HK-2 (cell line): ENCODE data around the gene RLN3.
A peak's percentile ranks its signal among the peaks of the same experiment; 100 is the strongest.

Source experiments
- DNase-seq: peaks from one replicate; pipeline ENCODE4 v3.0.0-alpha.2; 2018; ENCODE audit not compliant: unreplicated experiment

Gene RLN3

DNA sequence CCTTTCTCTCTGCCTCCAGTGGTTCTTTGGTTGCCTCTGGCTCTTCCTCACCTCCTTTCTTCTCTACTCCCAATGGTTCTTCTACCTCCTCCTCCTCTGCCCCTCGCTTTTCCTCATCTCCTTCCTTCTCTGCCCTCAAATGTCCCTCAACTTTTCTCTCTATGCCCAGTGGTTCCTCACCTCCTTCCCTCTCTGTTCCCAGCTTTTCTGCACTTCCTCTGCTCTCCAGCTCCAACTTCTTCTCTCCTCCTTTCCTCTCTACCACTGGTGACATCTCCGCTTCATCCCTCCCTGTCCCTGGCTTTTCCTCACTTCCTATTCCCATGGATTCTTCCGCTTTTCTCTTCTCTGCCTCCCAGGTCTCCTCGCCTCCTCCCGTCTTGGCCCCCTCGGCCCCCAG is 26.2 kb downstream of the RLN3 start:
- no peak for DNase-seq

DNA sequence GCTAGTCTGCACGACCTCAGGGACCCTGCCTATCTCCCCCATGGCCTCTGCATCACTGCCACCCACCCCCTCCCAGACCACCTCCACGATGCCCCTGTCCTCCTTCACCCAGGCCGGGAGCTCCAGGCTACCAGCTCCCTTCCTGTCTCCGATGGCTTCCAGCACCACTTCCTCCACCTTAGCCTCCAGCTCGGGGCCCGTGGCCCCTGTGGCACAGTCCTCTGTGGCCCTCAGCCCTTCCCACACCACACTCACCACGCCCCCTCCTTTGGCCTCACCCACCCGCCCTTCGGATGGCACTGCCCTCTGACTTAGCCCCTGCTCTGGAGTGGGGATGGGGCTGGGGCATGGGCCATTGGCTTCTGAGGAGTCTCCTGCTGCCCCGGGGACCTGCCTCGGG is 26.8 kb downstream of the RLN3 start:
- no peak for DNase-seq

DNA sequence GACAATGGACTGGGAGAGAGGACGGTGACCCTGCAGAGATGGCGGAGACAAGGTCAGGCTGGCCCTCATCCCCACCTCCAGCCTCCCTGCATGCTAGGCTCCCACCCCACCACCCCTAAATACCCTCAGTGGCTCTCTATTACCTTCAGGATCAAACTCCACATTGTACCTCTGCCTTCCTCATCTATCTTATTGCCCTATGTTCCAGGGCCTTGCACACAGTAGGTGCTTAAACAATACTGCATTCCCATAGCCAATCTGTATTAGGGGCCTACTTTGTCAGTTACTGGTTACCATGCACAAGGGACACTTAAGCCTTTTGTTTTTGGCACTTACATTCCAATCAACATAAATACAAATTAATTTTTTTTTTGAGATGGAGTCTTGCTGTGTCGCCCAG is 27.4 kb downstream of the RLN3 start:
- DNase-seq: no peak

DNA sequence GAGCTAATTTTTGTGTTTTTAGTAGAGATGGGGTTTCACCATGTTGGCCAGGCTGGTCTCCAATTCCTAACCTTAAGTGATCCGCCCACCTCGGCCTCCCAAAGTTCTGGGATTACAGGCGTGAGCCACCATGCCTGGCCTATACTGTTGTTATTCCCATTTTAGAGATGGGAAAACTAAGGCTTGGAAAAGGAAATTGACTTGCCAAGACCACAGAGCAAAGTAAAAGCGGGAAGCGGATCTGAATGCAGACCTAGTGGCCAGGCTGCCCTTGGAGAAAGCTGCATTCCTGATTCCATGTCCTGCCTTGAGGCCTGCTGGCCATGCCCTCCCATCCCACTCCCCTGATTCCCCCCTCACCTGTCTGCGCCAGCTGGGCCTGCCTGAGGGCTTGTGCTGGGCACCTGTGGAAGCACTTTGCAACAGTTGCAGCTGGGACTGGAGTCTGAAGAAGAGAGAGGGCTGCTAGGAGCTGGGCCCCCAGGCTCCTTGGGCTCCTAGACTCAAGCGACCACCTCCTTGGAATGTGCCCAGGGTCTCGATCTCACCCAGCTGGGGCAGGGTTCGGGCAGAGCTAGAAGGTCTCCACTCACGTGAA is 28.2 kb downstream of the RLN3 start:
- no peak for DNase-seq

DNA sequence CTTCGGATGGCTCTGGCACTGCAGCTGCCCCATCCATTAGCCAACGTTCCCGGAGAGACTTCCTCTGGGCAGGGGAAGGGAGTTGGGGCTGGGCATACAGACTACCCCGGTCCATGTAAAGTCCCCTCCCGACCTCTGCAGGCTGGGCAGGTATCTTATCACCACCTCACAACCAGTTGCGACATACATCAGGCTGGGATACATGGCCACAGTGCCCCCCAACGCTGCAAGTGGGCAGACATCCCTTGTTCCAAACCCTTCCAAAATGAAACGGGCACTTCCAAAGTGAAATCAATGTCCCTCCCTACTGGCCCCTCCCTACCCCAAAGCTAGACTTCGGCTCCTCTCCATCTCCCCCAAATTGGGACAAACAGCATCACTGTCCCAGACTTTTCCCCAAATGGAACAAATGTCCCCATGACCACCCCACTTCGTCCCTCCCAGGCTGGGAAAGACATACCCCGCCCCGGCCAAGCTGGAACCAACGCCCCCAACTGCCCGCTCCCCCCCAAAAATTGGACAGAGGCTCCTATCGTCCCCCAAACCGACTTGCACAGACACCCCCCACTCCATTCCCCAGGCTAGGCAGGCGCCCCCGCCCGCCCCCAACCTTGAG is 28.9 kb downstream of the RLN3 start:
- DNase-seq: no peak

- no peak for DNase-seq
Measured at GRCh38 chr19:14058182-14059092, 30.5 kb downstream of the RLN3 start.

- DNase-seq: no peak
Measured at GRCh38 chr19:14059093-14059480, 31.1 kb downstream of the RLN3 start.

DNA sequence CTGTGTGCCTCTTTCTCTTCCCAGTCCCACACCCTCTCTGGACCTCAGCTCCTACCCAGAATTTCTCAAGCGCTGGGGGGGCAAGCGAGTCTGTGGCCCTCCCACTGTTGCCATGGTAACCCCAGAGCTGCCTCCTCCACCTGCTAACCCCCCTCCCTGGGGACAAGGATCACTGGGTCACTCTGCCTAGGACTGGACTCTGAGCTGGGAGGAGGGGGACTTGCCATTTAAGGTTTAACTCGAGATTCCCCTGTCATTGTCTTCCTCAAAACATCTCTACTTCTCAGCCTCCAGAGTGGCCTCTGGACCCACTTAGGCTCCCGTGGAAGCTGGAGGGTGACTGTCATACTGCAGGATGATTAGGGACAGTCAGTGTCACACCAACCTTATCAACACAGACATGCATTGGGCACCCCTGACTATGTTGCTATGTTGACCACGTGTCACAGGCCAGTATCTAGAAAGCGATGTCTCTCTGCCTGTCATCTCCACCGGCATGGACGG is 31.8 kb downstream of the RLN3 start:
- DNase-seq: no peak

- no peak for DNase-seq
Measured at GRCh38 chr19:14061081-14061749, 33.3 kb downstream of the RLN3 start.

- DNase-seq: no peak
Measured at GRCh38 chr19:14061751-14062557, 34.0 kb downstream of the RLN3 start, which contains the start of gene PALM3. Gene PALM3, minus strand, starts transcription at chr19:14062076. Its CDS starts 96 bp downstream, at chr19:14061980.

DNA sequence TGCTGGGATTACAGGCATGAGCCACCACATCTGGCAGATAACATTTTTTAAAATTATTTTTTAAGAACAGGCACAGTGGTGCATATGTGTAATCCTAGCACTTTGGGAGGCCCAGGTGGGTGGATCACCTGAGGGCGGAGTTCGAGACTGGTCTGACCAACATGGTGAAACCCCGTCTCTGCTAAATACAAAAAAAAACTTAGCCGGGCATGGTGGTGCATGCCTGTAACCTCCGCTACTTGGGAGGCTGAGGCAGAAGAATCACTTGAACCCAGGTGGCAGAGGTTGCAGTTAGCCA is 34.6 kb downstream of the RLN3 start:
- DNase-seq: no peak

GRCh38 chr19:14063105-14063504 is 35.2 kb downstream of the RLN3 start:
- no peak for DNase-seq

DNA sequence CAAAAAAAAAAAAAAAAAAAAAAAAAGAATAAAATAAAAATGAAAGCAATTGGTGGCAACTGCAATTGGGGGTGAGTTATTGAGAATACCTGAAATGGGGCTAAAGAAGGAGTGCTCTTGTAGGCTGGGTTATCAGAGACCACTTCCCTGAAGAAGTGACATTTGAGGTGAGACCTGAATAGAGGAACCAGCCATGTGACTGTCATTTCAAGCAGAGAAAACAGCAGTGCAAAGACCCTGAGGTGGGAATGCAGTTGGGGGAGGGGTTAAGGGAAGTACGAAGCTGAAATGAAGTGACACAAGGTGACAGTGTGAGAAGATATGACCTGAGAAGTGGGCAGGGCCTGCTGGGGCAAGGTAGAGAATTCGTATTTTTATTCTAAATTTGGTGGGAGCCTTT is 38.2 kb downstream of the RLN3 start:
- DNase-seq: no peak

GRCh38 chr19:14070268-14071050 is 42.5 kb downstream of the RLN3 start:
- DNase-seq: no peak

GRCh38 chr19:14072535-14073260 is 44.8 kb downstream of the RLN3 start, which contains the start of gene MISP3:
Gene MISP3, plus strand, starts transcription at chr19:14072786. Its CDS starts 524 bp downstream, at chr19:14073310.
- peak; percentile 49 for DNase-seq

GRCh38 chr19:14073261-14073924 is 45.4 kb downstream of the RLN3 start:
- DNase-seq: peak; percentile 79

DNA sequence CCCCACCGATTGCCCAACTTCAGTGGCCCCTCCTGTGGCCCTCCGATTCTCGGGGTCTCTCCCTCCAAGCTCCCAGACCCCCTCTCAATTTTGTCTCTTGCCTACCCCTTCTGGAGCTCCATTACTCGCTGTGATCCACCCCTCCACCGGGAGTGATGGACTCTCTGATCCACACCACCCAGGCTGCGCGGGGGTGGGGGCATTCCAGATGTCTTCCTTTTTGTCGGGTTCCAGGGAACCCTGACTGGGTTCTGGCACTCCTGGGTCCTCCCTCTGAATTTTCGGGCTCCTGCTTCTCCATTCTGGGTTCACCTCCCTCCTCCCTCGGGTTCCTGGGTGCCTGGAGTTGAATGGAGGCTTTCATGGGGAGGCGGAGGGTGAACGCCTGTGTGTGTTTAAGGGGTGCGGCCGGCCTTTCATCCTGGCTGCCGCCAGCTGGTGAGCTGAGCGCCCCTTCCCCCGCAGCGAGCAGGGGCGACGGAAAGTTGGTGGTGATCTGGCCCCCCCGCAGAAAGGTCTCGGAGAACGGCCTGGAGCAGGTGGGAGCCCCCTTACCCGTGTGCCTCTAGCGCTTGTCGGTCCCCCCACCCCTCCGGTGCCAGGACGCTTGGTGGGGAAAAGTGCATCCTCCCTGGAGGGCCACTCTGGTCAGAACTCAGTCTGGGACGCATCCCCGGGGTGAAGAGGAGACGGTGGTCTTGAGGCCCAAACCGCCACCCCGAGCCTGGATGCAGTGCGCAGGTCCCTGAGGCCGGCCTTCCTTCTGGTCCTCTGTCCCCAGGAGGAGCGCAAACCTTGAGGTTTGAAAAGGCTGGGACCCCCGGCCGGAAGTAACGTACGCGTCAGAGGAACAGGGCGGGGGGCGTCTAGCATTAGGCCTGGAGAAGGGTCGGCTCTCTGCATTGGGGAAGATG is 46.2 kb downstream of the RLN3 start:
- DNase-seq: no peak

- no peak for DNase-seq
Measured at GRCh38 chr19:14078411-14078810, 50.5 kb downstream of the RLN3 start.
